K562 treated with DMSO at 1 percent for 4 hours (cell line): Measurements from ENCODE around the gene SLCO1C1. TPM values are rescaled to one million over a fixed set of nuclear protein-coding genes. Genes with fewer than 3 reads are reported as not detected.

Experiments used
- total RNA-seq: library from RNA; unstranded; fragments of 300-600 nt; gene quantifications from 2 replicates; pipeline ENCODE4 v1.2.3, GENCODE V29; 2022; ENCODE audit not compliant: insufficient read depth

Gene SLCO1C1
- not detected in 2 replicates for total RNA-seq

DNA sequence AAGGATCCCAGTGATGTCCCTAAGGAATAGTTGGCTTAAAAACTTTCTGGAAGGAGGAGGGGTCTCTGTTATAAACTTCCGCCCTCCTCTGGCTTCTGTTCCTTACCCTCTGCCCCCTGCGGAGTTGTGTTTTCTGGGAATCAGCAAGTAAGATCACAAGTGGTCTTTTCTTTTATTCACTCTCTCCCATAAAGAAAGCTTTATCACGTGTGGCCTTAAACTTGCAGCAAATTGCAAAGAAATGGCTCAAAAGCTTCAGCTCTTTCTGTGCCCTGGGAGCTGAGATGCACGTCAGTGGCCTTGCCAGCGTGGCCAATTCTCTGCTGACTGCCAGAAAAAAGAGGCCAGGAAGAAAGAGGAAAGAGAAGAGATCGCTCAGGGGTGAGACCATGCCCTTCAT is at the start of gene SLCO1C1:
Gene SLCO1C1, plus strand, starts transcription at position 101 of the 400 bp plus-strand sequence. CDS start 4,245 bp downstream, outside the sequence.

Other genes with a start within 250 kb of the SLCO1C1 start
- gene SLCO1B3, start 115.4 kb downstream of the SLCO1C1 start, total RNA-seq = not detected in 2 replicates